VCaP (cell line): ENCODE results near the gene CACNA1D.

Source experiments
- H3K27ac ChIP-seq: fragments of 450-650 bp; 2 replicates; pipeline ENCODE4 v1.5.1; 2017
- TF ChIP-seq, protein P1 (sequence below): fragments of 450-650 bp; conservative IDR thresholded peaks from 2 replicates; pipeline ENCODE4 v1.5.1; 2017; ENCODE audit warnings: mild to moderate bottlenecking, moderate library complexity

Gene CACNA1D

GRCh38 chr3:53821631-53822121 is 327.3 kb downstream of the CACNA1D start:
- TF ChIP-seq, protein P1, sequence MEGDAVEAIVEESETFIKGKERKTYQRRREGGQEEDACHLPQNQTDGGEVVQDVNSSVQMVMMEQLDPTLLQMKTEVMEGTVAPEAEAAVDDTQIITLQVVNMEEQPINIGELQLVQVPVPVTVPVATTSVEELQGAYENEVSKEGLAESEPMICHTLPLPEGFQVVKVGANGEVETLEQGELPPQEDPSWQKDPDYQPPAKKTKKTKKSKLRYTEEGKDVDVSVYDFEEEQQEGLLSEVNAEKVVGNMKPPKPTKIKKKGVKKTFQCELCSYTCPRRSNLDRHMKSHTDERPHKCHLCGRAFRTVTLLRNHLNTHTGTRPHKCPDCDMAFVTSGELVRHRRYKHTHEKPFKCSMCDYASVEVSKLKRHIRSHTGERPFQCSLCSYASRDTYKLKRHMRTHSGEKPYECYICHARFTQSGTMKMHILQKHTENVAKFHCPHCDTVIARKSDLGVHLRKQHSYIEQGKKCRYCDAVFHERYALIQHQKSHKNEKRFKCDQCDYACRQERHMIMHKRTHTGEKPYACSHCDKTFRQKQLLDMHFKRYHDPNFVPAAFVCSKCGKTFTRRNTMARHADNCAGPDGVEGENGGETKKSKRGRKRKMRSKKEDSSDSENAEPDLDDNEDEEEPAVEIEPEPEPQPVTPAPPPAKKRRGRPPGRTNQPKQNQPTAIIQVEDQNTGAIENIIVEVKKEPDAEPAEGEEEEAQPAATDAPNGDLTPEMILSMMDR: no peak
- no peak overlapping the region for H3K27ac ChIP-seq

DNA sequence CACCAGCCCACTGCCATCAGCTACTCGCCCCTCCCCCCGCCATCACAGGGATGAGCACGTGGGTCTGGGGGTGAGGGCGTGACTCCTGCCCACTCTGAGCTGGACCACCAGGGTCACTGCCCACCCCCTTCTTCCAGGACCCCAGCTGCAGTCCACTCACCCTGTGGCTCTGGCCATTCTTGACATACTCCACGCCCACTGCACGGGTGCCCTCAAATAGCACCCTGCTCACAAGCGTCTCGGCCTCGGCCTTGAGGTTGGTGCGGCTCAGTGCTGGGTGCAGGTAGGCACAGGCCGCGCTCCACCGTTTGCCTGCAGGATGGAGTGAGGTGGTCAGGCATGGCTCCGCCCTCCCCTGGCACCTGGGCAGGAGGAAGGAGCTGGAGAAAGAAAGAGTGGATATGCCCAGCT is 327.9 kb downstream of the CACNA1D start:
- TF ChIP-seq, protein P1: no peak
- no peak overlapping the region for H3K27ac ChIP-seq

DNA sequence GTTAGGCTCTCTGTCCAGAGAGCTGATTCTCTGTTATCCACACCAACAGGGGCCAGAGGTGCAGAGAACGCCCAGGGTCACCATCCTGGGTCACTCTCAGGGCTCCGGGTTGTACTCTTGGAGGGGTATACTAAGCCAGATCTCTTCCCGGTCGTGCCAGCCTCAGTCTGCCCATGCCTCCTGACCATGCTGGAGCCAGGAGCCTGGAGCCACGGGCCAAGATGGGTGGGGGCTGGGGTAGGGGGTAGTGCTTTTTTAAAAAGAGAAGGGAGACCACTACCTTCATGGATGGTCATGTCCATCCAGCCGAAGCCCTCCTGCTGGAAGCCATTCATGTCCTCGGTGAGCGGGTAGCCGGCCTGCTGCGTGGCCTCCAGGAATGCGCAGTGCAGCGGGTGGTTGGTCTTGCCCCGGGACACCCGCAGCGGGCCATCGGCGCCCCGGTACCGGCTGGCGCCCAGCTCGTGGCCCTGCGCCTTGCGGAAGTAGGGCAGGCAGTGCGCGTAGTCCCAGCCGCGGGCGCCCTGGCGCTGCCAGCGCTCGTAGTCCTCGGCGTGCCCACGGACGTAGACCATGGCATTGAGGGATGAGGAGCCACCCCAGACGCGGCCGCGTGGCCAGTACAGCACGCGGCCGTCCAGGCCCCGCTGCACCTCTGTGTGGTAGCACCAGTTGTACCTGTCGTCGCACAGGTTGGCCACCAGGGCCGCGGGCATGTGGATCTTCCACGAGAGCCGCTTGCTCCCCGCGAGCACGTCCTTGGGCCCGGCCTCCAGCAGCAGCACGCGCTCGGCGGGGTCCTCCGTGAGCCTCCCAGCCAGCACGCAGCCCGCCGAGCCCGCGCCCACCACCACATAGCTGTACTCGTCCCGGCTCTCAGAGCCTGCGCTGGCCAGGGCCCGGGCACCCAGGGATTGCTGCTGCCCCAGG is 328.9 kb downstream of the CACNA1D start:
- H3K27ac ChIP-seq: no peak overlapping the region
- TF ChIP-seq, protein P1: no peak

- TF ChIP-seq, protein P1: no peak
- H3K27ac ChIP-seq: no peak overlapping the region
Observed at GRCh38 chr3:53823956-53824657, 329.7 kb downstream of the CACNA1D start.

DNA sequence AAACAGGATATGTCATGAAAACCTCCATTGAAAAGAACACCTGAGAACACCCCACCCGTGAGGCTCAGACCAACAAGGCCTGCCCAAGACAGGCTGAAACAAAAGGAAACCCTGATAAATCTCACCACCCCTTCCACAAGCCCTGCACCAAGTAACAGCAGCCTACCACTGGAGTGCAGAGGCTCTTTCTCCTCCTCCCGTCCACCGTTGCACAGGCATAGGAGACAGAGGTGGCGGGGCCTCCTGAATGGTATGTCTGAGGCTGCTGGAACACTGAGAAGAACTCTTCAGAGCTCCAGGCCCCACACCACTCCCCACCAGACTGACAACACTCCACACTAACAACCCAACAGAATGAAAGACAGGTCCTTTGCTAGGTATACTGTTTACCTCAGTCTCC is 330.4 kb downstream of the CACNA1D start:
- TF ChIP-seq, protein P1: no peak
- no peak overlapping the region for H3K27ac ChIP-seq

DNA sequence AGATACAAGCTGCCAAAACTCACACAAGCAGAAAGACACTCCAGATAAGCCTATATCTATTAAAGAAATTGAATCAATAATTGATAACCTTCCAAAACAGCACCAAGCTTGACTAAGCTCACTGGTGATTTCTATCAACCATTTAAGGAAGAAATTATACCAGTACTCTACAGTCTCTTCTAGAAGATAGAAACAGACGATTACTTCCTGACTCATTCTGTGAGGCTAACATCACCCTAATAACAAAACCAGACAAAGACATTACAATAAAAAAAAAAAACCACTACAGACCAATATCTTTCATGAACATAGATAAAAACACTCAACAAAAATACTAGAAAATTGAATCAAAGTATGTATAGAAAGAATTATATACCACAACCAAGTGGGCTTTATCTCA is 331.6 kb downstream of the CACNA1D start:
- TF ChIP-seq, protein P1: no peak
- H3K27ac ChIP-seq: no peak overlapping the region

- H3K27ac ChIP-seq: peak overlapping the region; percentile 52
- TF ChIP-seq, protein P1: no peak
Observed at GRCh38 chr3:53828581-53828980, 334.2 kb downstream of the CACNA1D start.
